GM10266 (cell line): ENCODE data around the gene INHBB.
A peak's percentile ranks its signal among the peaks of the same experiment; 100 is the strongest.

ENCODE experiments used
- DNase-seq: peaks from one replicate; pipeline ENCODE4 v3.0.0; 2012; ENCODE audit errors: extremely low spot score
- TF ChIP-seq, protein P1 (sequence below): IDR thresholded peaks from 2 replicates; pipeline ENCODE4 v1.5.1; 2012; ENCODE audit warnings: mild to moderate bottlenecking, low read depth; ENCODE audit not compliant: control insufficient read depth, insufficient read depth; ENCODE audit errors: missing control alignments

Gene INHBB

DNA sequence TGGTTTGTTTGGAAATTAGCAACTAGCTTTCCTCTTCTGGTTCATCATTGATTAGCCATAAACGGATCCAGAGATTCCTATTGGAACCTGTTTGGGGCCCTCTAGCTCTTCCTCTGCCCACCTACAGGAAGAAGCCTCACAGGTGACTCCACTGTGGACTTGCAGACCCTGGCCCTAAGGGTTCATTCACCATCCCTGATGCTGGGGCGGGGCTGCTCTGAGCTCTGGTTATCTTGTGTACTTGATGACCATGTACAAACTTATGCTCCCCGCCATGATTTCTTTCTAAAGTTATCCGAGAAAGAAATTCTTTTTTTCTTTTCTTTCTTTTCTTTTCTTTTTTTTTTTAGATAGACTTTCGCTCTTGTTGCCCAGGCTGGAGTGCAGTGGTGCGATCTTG lies 33.9 kb upstream of the INHBB start:
- TF ChIP-seq, protein P1, sequence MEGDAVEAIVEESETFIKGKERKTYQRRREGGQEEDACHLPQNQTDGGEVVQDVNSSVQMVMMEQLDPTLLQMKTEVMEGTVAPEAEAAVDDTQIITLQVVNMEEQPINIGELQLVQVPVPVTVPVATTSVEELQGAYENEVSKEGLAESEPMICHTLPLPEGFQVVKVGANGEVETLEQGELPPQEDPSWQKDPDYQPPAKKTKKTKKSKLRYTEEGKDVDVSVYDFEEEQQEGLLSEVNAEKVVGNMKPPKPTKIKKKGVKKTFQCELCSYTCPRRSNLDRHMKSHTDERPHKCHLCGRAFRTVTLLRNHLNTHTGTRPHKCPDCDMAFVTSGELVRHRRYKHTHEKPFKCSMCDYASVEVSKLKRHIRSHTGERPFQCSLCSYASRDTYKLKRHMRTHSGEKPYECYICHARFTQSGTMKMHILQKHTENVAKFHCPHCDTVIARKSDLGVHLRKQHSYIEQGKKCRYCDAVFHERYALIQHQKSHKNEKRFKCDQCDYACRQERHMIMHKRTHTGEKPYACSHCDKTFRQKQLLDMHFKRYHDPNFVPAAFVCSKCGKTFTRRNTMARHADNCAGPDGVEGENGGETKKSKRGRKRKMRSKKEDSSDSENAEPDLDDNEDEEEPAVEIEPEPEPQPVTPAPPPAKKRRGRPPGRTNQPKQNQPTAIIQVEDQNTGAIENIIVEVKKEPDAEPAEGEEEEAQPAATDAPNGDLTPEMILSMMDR: no peak
- no peak for DNase-seq

DNA sequence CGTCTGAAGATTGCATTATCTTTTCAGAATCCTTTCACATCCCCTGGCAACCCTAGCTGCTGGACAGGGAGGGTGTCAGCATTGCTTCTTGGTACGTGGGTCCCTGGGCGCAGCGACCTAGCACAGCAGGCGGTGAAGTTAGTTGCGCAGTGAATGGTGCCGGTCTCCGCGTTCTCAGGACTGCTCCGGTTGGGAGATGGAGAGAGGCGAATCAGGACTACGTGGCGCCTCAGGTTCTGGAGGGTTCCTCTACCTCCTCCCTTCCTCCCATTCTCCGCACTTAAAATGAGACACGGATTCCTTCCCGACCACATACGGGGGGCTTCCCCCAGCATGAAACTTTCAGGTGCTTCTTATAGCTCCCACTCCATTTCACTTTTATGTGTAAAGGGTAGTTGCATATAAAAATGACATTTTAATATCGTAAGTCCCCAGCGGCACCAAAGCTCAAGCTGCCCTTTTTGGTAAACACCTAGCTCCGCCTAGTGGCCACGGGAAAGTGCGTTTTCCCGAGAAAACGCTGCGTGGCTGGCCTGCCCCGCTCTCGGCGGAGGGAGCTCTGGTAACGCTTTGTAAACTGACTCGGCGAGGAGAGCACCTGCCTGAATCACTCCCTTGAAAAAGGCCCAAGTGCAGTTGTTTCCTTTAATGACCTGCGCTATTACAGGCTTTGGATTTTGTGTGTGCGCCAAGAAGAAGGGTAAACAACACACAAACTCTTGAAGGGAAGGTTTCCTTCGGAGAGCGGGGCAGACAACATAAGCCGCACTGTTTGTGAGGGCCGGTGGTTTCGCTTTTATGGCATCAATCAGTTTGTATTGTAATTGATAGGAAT lies 32.9 kb upstream of the INHBB start:
- DNase-seq: peak; percentile 69
- TF ChIP-seq, protein P1: peak; percentile 90

DNA sequence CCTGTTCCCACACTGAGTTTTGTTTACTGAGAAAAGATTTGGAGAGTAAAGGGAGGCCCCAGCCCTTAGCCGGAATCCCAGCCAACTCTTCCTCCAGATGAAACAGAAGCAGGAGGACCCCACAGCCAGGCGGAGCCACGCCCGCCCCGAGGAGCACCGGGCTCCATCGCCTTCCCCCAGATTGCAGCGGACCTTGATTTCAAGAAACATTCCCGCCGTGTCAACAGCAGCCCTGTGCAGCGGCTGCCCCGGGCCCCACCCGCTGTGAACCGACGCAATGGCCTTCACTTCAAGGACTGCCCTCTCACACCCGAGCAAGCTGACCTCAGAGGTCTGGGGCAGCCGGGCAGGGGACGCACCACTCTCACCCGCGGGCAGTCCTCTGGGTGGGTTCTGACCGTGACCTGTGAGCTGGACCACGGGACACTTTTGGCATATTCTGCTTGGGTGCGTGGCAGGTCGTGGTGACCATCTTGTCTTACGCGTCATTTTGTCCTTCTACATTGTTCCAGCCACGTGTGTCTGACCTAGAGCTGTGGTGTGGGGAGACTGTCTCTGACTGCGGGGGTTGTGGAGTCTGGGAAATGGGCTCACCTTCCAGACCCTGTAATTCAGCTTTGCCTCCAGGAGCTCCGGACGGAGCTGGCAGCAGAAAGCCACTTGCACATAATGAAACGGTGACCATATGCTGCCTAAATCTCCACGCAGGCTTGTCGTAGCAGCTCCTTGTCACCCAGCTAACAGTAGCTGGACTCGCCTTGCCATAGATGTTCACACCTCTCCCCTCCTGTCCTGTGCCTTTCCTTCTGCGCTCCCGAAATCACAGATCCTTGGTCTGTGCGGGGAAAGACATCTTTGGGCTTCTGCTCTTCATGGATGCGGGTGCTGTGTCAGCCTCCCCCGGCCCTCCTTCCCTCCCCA lies 32.0 kb upstream of the INHBB start:
- TF ChIP-seq, protein P1: no peak

DNA sequence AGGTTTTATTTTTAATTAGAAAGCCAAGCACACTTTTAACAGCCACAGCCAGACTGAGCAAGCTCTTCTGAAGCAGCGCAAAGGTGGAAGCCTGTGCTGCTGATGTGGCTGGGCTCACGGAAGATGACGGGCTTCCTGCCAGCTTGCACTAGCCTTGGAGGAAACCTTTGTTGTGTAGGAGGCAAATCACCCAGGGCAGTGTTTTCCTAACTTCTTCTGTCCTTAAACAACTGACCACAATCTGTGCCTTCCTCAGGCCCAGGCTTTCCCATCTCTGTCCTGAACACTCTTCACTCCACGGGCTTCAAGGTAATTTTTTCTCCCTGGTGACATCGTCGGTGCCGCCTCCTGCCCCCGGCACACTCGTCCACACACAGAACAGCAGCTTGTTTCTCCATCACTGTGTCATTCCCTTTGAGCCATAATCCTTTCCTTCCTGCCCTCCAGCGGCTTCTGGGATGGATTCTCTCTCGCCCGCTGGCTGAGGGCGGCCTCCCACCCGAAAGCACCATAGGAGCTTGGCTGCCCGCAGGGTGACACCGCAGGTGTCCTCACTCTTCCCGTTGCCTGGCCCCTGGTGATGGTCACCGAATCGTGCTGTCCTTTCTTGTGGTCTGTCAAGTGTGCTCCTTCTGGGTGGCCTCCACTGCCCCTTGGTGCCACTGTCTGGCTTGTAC lies 31.1 kb upstream of the INHBB start:
- no peak for DNase-seq
- TF ChIP-seq, protein P1: no peak

More for the DNA sequence above, 32.0 kb upstream of the INHBB start:
- DNase-seq: no peak

DNA sequence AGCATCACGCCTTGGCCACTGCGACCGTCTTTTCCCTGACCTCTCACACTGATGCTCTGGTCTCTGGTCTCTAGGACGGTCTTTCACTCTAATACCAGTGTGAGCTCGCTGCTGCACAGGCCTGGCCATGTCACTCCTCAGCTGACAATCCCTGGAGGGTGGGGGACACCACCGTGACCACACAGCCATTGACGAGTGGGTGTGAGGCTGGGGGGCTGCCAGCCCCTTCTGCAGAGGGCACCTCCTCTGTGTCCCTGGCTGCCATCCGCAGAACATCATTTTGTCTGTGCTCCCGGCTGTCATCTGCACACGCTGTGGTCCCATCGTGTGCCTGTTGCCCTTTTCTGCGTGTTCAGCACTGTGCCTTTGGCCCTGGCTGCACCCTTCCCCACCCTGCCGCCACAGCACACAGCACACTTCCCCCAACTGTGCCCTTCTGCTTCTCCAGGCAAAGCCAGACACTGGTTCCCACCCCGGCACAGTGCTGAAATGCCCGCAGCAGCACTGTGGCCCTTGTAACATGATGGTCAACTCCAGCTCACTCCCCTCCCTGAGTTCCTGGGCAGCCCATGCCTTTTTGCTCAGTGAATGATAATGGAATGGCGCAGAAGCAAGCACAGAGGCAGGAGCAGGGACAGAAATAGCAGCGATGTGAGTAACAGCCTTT lies 30.4 kb upstream of the INHBB start:
- DNase-seq: no peak
- TF ChIP-seq, protein P1: no peak

DNA sequence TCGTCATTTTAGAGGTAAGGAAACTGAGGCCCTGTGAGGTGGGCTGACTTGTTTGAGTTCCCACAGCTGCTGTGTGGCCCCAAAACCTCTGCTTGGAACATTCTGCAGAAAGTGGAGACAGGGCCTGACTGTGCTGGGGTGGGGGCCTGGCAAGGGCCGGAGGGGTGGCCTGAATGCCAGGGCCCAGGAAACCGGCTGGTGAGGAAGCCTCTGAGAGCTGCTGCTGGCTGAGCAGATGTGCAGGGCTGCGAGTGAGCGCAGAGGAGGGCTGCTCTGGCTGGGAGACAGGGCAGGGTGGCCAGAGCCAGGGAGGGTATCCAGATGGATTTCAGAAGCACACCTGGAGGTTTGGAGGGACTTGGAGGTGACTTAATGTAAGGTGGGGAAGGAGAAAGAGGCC lies 29.9 kb upstream of the INHBB start:
- DNase-seq: no peak
- TF ChIP-seq, protein P1: no peak
